HG02678 (cell line): ENCODE measurements around the gene PLXNA1.

Experiments used
- ATAC-seq: cut with Tn5 transposase; IDR thresholded peaks from one replicate; pipeline ENCODE4 v1.9.1; 2021; ENCODE audit warnings: mild to moderate bottlenecking, moderate library complexity; ENCODE audit not compliant: unreplicated experiment

The PLXNA1 gene

DNA sequence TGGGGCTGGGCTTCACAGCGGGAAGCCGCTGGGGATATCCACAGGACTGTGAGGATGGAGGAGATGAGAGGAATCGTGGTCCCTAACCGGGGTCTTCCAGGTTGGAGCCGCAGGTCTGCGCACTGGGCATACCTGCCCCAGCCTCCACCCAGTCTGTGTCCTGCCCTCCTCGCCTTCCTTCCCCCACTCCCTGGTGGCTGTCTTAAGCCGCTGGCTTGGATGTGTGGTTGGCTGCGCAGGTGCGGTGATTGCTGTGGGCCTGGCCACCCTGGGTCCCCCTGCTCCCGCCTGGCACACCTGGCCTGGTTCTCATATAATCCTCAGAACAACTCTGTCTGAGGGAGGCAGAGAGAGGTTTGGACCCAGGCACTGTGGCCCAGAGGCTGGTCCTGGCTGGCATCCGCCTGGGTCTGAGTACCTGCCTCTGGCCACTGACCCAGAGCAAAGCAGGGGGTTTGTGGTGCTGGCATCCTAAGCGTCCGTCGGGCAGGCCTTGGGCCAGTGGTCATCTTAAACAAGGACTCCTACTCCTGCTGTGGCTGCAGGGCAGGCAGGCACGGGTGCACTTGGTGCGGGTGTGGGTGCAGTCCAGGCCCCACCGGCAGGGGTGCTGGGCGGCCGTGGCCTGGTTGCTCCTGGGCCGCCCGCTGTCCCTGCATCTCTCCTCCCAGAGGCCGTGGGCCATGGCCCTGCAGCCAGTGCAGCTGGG is 18.7 kb downstream of the PLXNA1 start:
- no peak for ATAC-seq

DNA sequence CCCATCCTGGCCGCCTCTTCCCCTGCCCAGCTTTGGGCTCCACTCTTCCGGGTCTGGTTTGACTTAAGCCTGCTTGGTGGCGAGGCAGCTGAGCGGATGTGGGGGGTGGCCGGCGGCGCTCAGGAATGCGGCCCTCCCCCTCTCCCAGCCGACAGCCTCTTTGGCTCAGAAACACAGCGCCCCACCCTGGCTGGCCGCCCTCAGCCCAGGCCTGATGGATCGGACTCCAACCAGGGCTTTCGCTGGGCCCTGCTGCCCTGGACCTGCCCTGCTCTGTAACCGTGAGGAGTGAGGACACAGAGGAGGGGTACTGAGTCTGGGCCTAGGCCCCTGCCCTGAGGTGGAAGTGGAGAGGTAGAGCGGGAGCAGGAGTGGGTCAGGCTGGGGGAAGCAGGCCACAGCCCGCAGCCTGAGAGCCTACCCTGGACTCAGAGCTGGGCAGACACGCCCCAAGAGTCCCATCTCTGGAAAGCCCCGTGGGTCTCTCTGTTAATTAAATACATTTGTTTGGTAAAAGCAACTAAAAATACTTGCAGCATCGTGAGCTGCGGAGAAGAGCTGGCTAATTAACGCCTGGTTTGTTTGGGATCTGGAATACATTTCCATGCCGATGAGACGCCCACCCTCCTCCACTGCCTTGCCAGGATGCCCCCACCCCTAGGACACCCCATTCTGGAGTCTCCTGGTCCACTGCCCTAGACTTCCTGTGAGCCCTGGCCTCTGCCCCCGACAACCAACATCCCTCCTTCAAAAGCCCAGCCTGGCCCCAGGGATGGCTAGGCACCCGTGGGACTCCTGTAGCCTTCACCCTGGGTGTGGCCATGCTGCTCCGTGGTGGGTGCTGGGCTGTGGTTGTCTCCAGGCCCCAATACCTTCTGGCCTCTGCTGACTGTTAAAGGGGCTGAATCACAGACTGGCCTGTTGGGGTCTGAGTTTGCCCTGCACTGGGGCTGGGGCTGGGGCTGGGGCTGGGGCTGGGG is 19.6 kb downstream of the PLXNA1 start:
- ATAC-seq = no peak

DNA sequence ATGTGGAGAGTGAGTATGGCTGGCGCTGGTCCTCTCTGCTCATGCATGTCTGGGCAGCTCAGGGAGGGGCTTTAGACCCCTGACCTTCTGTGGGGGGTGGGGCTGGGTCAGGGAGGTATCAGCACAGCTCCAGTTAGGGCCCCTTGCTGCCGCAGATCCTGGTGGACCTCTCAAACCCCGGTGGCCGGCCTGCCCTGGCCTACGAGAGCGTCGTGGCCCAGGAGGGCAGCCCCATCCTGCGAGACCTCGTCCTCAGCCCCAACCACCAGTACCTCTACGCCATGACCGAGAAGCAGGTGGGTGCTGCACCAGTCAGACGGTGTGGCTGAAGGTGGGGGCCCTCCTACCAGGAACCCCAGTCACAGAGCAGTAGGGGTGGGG is 20.2 kb downstream of the PLXNA1 start:
- no peak for ATAC-seq

DNA sequence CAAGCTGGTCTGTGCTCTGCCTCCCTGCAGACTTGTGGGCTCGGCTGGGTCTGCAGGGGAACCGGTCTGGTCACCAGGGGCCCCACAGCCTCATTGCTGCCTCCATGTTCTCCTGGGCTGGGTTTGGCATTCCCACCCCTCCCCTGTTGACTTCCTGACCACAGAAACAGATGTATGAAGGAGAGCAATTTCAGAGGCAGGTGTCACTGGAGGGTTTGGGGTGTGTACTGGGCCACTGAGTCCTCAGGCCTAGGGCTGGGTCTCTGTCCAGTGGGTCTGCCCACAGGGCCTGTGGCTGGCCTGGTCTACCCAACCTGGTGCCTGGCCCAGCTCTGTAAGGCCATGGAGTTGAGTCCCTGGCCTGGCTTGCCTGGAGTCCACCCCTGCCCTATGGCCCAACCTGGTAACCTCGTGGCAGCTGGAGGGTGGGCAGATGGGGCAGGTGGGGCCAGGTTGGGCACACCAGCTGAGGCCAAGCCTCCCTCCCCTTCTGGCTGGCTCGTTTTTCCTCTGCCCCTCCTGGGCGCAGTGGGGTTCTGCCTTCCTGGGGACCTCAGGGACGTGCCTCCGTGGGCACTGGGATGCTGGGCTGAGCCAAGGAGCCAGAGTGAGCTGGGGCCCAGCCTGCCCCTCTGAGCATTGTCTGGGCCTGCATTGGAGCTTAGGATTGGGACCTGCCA is 20.8 kb downstream of the PLXNA1 start:
- ATAC-seq = no peak

DNA sequence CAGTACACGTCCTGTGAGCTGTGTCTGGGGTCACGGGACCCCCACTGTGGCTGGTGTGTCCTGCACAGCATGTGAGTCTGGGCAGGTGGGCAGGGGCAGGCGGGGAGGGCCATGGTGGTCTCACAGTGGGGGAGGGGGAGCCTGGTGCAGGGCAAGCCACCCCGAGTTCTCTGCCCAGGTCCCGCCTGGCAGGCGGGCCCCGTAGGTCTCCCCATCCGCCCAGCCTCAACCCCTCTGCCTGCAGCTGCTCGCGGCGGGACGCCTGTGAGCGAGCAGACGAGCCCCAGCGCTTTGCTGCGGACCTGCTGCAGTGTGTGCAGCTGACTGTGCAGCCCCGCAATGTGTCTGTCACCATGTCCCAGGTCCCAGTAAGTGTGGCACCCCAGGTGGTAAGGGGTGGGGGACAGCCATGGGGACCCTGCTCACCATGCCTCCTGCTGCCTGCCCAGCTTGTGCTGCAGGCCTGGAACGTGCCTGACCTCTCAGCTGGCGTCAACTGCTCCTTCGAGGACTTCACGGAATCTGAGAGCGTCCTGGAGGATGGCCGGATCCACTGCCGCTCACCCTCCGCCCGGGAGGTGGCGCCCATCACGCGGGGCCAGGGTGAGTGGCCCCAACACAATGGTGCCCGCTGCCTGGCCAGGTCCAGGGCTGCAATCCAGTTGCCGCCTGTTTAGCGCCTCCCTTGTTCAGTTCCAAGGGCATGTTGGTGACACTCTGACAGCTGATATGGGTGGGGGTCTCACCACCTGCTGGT is 21.9 kb downstream of the PLXNA1 start:
- ATAC-seq = no peak

DNA sequence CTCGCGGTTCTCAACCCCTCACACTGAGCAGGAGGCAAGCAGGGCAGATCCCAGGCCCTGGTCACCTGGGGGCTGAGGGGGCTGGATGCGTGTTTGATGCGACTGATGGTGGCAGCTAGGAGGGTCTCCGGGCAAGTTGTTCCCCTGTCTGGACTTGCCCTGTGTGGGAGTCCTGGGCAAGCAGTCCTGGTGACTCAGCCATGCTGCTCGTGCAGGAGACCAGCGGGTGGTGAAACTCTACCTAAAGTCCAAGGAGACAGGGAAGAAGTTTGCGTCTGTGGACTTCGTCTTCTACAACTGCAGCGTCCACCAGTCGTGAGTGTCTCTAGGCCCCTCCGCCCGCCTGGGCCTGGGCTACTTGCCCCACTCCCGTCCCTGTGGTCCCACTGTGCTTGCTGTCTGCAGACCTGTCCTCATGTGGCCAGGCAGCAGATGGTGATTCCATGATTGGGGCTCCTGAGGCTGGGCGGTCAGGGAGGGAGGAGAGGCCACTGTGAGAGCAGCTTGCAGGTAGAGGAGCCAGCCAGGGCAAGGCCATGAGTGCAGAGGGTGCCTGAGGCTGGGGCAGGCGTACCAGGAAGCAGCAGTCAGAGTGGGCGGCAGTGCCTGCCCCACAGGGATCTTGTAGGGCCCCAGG is 23.1 kb downstream of the PLXNA1 start:
- no peak for ATAC-seq

DNA sequence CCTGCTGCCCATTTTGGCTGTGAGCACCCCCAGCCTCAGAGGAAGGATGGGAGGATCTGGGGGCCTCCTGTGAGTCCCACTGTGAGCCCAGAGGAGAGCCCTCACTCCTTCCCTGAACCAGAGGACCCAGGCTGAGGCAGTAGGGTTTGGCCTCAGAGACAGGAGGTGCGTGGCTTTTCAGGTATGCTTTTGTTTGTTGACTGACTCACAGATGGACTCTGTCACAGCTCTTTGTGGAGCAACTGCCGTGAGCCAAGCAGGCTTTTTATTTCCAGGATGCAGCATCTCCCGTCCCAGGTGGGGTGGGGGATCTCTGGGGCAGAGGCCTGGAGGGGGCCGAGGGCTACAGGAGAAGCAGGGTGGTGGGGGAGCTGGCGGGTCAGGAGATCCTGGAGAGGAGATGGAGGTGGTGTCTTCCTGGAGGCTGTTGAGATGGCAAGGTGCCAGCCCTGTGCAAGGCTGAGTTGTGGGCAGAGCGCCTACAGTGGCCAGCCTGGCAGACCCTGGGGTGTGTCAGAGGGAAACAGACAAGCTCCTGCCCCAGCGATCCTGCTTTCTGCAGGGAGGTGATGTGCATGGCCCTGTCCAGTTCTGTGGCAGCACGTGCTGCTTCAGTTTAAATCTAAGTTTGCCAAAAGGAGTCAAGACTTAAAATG is 24.0 kb downstream of the PLXNA1 start:
- ATAC-seq = no peak

DNA sequence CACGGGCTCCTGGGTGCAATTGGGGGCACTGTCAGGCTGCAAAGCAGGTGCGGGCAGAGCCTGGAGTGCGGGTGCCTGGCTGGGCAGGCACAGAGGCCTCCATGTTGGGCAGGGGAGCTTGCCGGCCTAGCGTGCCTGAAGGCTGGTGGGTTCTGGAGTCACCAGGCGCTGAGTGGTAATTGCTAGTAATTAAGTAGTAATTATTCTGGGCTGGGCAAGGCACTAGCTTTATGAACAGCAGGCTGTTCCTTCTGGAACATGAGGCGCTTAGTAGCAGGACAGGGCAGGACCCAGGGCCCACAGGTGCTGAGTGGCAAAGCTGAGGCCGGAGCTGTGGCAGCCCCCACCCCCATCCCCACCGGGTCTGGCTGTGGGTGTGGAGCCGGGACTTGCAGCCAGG is 25.3 kb downstream of the PLXNA1 start:
- ATAC-seq = no peak

DNA sequence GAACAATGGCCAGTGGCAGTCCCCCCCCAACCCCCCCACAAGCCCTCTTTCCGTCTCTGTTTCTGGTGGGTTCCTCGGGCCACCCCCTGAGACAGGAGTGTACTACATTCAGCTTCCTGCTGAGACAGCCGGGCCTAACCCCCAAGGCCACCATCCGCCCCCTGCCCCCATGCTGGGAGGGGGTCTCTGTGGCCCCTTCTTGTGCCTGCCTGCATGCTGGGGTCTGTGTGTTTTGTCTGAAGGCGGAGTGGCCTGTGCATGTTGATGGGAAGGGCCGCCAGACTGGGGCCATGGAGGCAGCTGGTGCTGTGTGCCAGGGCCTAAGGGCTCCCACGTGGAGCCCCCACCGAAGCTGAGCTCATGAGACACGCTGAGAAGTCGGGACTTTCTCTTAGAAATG is 26.6 kb downstream of the PLXNA1 start:
- ATAC-seq = no peak

DNA sequence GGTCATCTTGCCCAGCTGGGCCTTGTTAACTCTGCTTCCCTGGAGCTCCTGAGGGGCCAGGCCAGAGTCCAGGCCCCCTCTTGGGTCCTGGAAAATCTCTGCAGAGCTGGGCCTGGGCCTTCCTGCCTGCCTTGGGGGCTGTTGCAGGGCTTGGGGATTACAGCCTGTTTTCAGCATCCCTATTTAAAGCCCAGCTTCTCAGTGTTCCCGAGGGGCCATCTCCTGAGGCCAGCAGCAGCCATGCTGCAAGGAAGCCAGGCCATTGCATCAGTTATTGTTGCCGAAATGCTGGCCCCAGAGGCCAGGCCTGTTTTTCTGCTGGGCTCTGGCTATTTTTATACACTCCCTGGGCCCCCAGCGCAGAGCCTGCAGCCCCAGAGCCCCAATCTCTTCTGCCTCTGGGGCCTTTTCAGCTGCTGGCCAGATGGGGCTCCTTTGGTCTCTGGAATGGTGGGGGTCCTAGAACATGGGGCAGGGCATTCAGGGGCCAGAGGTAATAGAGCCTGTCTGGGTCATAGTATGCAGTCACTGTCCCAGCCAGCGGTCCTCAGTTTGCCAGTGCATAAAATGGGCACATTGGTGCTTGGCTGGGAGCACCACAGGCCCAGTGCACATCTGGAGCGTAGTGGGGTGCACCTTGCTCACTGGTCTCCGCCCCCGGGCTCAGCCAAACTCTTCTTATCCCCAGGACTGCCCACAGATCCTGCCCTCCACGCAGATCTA is 28.5 kb downstream of the PLXNA1 start:
- ATAC-seq = no peak

DNA sequence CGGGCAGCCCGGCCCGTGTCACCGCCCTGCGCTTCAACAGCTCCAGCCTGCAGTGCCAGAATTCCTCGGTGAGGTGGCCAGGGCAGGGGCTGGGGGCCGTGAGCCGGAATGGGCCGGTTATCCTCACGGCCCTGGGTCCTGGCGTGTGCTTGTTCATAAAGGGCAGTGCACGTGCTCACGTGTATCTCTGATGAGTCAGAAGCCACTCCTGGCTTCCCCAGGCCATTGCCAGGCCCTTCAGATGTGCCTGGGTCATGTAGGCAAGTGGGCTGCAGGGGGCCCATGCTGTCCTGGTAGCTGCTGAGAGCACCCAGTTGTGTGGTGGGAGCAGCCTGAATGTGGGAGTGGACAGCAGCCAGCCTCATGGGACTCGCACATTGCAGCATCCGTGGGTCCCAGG is 29.2 kb downstream of the PLXNA1 start:
- no peak for ATAC-seq

DNA sequence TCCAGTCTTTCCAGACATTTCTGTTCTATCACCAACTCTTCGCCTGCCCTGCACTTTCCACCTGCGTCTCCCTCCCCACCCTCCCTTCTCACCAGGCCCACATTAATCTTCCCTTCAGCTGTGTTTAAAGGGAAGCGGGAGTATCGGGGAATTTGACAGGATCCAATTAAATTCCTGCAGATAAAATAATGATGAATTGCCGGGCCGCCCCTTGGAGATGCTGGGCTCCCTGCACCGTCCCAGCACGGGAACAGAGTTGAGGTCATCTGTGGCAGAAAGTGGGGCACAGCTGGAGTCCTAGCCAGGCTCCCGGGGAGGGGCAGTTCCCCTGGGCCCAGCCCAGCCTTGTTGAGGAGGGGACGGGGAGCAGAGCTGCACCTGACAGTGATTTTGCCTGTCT is 30.3 kb downstream of the PLXNA1 start:
- no peak for ATAC-seq

DNA sequence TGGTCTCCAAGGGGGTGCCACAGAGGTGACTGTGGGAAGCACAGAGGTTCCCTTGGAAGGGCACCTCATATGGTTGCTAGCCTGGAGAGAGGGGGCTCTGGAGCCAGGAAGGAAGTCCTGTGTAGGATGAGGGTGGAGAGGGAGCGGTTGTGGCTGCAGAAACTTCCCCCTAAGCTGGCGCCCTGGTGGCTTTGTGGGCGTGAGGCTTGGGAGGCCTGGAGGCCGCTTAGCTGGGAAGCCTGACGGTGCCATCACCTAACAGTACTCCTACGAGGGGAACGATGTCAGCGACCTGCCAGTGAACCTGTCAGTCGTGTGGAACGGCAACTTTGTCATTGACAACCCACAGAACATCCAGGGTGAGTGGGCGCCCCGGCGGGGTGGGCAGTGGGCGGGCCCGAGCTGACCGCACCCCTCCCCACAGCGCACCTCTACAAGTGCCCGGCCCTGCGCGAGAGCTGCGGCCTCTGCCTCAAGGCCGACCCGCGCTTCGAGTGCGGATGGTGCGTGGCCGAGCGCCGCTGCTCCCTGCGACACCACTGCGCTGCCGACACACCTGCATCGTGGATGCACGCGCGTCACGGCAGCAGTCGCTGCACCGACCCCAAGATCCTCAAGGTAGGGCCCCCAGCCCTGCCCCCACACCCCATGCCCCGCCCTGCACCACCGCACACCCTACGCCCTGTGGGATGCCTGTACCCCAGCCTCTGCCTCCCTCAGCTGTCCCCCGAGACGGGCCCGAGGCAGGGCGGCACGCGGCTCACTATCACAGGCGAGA is 31.0 kb downstream of the PLXNA1 start:
- no peak for ATAC-seq

DNA sequence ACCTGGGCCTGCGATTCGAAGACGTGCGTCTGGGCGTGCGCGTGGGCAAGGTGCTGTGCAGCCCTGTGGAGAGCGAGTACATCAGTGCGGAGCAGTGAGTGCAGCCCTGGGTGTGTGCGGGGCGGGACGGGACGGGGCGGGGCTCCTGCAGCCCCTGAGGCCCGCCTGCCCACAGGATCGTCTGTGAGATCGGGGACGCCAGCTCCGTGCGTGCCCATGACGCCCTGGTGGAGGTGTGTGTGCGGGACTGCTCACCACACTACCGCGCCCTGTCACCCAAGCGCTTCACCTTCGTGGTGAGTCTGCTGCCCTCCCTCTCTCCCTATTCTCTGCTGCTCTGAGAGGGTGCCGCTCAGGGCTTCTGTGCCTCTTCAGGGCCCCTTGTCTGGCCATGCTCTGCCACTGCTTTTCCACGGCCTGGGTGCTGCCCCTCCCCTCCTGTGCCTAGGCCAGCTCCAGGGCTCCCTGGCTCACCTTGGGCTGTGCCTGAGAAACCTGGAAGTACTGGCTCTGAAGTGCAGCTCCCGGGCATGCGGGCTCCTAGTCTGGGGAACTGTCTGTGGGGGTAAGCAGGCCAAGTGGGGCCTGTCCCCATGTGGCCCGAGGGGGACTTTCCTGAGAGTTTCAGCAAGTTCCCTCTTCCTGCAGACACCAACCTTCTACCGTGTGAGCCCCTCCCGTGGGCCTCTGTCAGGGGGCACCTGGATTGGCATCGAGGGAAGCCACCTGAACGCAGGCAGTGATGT is 31.8 kb downstream of the PLXNA1 start:
- peak; percentile 38 for ATAC-seq

DNA sequence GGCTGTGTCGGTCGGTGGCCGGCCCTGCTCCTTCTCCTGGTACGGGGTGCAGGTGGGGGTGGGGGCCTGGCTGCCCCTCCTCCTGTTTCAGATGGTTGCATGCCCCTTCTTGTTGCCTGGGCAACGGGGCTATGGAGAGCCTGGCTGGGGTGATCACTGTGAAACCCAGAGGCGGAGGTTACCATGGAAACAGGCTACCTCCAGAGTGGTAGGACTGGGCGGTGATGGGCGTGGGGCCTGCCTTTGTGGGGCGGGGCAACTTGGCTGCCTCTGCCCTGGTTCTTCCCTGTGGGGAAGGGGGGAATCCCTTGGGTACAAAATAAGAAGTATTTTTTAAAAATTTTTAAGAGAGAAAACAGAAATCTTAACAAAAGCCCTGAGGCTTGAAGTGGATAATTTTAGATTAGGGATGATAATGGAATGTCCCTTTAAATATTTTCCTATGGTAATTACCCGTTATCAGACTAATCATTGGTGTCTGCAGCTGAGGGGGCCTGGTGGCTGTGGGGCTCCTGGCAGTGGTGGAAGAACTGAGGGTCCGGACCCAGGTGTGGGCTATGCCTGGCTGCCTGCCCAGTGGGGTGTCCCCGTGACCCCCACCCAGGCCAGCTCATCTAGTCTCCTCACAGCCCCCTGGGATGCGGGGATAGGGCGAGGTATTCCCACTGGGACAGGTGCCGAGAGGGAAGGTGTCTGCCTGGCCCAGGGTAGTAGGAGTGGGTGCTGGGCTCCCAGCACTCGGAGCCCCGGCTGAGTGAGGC is 32.5 kb downstream of the PLXNA1 start:
- ATAC-seq = peak; percentile 68

DNA sequence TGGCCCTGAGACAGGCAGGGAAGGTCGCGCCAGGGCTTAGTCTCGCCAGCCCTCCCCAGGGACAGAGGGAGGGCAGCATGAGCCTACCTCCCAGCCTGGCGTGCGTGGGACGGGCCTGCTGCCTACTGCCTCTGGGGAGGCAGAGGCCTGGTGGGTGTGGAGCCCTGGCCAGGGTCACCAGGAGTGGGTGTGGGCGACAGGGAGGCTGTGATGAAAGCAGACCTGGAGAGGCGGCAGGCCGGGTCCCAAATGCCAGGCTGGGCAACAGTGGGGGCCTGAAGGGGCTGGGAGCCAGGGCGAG is 33.1 kb downstream of the PLXNA1 start:
- no peak for ATAC-seq

DNA sequence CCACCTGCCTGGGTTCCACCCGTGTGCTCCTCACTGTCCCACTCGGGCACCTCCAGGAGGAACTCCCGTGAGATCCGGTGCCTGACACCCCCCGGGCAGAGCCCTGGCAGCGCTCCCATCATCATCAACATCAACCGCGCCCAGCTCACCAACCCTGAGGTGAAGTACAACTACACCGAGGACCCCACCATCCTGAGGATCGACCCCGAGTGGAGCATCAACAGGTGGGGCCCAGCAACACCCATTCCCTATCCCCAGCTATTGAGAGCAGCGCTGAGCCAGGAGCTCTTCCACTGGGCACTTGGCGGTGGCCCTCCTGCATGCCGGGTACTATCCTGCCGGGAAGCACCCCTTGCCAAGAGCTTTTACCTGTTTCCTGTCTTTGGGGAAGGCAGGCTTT is 33.5 kb downstream of the PLXNA1 start:
- no peak for ATAC-seq
